ENCODE results near the gene RNF220.

GRCh38 chr1:44515416-44515815 is 110.4 kb downstream of the RNF220 start:
- TF ChIP-seq TRIM28 (IDR thresholded peaks at IDR 0.05) (no peak), JUND (IDR thresholded peaks at IDR 0.05; ENCODE audit: borderline replicate concordance, low read depth, low read length) (no peak), JUND (tag; IDR thresholded peaks at IDR 0.05; ENCODE audit: borderline replicate concordance, low read depth, low read length) (no peak), YY1 (IDR thresholded peaks at IDR 0.05; ENCODE audit: borderline replicate concordance in 1 of 3, control insufficient read depth in 1 of 3, extremely low read depth in 1 of 3, insufficient read depth in 3 of 3, insufficient read length in 1 of 3, insufficient replicate concordance in 2 of 3, low read depth in 1 of 3, low read length in 2 of 3) (no peak), NCOR1 (IDR thresholded peaks at IDR 0.05) (no peak), ZBTB17 (CRISPR knock-in tag; IDR thresholded peaks at IDR 0.05) (no peak), ZNF184 (CRISPR knock-in tag; IDR thresholded peaks at IDR 0.05) (no peak), KDM1A (IDR thresholded peaks at IDR 0.05) (no peak), ZNF274 (IDR thresholded peaks at IDR 0.05; ENCODE audit: borderline replicate concordance, low read depth, low read length) (no peak), NR3C1 (CRISPR knock-in tag; IDR thresholded peaks at IDR 0.05) (no peak), TCF3 (CRISPR knock-in tag; IDR thresholded peaks at IDR 0.05) (no peak), MCM7 (IDR thresholded peaks at IDR 0.05) (no peak), RAD21 (CRISPR knock-in tag; conservative IDR thresholded peaks at IDR 0.05 in 1 of 2, IDR thresholded peaks at IDR 0.05 in 1 of 2) (no peak), NELFE (IDR thresholded peaks at IDR 0.05; ENCODE audit: insufficient read depth, insufficient read length) (no peak)
- TF ChIP-seq, protein P1, sequence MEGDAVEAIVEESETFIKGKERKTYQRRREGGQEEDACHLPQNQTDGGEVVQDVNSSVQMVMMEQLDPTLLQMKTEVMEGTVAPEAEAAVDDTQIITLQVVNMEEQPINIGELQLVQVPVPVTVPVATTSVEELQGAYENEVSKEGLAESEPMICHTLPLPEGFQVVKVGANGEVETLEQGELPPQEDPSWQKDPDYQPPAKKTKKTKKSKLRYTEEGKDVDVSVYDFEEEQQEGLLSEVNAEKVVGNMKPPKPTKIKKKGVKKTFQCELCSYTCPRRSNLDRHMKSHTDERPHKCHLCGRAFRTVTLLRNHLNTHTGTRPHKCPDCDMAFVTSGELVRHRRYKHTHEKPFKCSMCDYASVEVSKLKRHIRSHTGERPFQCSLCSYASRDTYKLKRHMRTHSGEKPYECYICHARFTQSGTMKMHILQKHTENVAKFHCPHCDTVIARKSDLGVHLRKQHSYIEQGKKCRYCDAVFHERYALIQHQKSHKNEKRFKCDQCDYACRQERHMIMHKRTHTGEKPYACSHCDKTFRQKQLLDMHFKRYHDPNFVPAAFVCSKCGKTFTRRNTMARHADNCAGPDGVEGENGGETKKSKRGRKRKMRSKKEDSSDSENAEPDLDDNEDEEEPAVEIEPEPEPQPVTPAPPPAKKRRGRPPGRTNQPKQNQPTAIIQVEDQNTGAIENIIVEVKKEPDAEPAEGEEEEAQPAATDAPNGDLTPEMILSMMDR (IDR thresholded peaks at IDR 0.05 in 2 of 3, conservative IDR thresholded peaks at IDR 0.05 in 1 of 3; ENCODE audit: insufficient read depth in 2 of 3, low read depth in 1 of 3, low read length in 3 of 3), result no peak

Measured in K562 (cell line).